Kidney capillary endothelial cell (primary cell): Measurements from ENCODE around the gene SCAMP2.
"Not testable (repeated sequence)": the region's sequence is repeated elsewhere in the genome, so short reads cannot be mapped to it uniquely, and the experiment has no call there.

ENCODE experiments used
- DNase-seq: peaks from one replicate; pipeline ENCODE4 v3.0.0-alpha.2; 2018; ENCODE audit warnings: low spot score

The SCAMP2 gene

GRCh38 chr15:74889883-74890664 lies 16.9 kb upstream of the SCAMP2 start, which contains the start of gene MPI:
MPI (plus strand) TSS chr15:74890042; CDS start chr15:74890074, 32 bp downstream.
- DNase-seq = peak; percentile 61

GRCh38 chr15:74889390-74889882 lies 16.3 kb upstream of the SCAMP2 start:
- DNase-seq = peak; percentile 36

DNA sequence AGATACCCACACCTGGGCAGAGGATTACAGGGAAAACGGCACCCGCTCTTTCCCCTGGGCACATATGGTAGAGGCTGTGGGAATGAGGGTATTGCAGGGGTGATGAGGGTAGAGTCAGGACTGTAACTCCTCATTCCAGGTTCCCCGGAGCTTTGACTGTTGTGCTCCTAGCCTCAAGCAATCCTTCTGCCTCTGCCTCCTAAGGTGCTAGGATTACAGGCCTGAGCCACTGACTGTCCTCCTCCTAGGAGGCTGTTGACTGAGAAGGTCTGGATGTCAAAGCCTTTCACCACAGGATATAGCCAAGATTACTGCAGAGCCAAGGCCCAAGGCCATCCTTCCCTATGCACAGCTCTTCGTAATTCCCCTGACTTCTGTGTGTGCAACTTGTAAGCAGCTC lies 15.6 kb upstream of the SCAMP2 start:
- DNase-seq = no peak

DNA sequence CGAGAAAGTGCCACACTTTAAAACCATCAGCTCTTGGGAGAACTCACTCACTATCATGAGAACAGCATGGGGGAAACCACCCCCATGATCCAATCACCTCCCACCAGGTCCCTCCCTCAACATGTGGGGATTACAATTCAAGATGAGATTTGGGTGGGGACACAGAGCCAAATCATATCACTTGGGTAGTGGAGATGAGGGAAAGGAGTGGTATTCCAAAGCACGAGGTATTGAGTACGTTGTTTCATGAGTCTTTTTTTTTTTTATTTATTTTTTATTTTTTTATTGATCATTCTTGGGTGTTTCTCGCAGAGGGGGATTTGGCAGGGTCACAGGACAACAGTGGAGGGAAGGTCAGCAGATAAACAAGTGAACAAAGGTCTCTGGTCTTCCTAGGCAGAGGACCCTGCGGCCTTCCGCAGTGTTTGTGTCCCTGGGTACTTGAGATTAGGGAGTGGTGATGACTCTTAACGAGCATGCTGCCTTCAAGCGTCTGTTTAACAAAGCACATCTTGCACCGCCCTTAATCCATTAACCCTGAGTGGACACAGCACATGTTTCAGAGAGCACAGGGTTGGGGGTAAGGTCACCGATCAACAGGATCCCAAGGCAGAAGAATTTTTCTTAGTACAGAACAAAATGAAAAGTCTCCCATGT lies 14.5 kb upstream of the SCAMP2 start:
- not testable (repeated sequence) for DNase-seq

DNA sequence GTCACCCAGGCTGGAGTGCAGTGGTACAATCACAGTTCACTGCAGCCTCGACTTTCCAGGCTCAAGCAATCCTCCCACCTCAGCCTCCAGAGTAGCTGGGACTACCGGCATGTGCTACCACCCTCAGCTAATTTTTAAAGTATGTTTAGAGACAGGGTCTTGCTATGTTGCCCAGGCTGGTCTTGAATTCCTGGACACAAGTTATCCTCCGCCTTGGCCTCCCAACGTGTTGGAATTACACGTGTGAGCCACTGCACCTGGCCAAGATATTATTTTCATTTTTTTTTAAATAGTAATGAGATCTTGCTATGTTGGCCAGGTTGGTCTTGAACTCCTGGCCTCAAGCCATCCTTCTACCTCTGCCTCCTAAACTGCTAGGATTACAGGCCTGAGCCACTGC lies 12.3 kb upstream of the SCAMP2 start:
- DNase-seq = no peak

GRCh38 chr15:74884428-74885223 lies 11.5 kb upstream of the SCAMP2 start:
- no peak for DNase-seq

- DNase-seq = no peak
These were observed 9.4 kb upstream of the SCAMP2 start for GRCh38 chr15:74882528-74882927.

GRCh38 chr15:74878273-74878672 lies 5.1 kb upstream of the SCAMP2 start:
- no peak for DNase-seq

GRCh38 chr15:74873756-74874424 lies 725 bp upstream of the SCAMP2 start:
- no peak for DNase-seq

DNA sequence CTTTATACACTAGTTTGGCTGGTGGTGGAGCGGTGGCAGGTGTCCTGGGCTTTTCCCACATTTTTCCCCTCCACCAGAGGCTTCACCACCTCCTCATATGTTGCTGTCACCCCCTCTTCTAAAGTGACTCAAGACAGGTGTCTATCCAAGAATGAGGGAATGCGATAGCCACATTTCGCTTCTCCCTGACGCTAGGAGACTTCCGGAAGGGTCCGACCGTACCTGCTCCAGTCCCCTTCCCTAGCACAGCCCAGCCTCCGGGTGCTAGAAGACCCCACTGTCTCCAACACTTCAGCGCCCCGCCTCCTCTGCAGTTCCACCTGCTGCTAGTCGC lies 496 bp downstream of the SCAMP2 start:
- no peak for DNase-seq

- peak; percentile 13 for DNase-seq
These were observed 2.5 kb downstream of the SCAMP2 start for GRCh38 chr15:74870436-74871215.

GRCh38 chr15:74869726-74870407 lies 3.3 kb downstream of the SCAMP2 start:
- DNase-seq = peak; percentile 87

GRCh38 chr15:74869372-74869725 lies 3.8 kb downstream of the SCAMP2 start:
- no peak for DNase-seq

DNA sequence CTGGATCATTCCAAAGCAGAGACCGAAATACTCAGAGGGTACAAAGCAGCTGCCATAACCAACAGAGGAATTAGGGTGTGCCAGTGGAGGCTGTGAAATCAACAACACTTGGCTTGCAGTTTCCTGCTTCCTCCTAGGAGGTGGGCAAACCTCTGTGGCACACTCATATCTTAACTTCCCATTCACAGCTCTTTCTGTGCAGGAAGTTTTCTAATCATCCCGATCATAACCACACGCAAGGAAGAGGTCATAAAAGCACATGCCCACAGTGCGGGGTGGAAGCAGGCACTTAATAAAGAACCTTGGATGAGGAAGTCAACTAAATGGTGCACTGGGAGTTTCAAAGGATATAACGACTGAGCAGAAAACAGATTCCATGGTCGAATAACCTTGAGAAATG lies 5.1 kb downstream of the SCAMP2 start:
- no peak for DNase-seq

GRCh38 chr15:74867466-74868038 lies 5.6 kb downstream of the SCAMP2 start:
- DNase-seq = no peak

DNA sequence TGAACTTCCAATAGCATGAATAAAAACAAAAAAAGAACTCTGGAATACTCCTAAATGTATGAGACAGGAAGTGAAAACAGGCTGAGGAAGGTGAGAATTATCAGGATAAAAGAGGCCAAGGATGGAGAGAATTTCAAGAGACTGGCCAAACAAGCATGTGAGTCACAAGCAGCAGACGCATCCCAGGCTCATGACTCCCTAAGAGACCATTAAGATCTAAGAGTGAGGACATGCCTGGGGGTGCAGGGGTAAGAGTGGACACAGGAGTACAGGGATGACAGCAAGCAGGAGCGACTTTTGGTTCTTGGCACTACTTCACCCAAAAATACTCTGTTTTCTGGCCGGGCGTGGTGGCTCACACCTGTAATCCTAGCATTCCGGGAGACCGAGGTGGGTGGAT lies 7.1 kb downstream of the SCAMP2 start:
- no peak for DNase-seq

GRCh38 chr15:74865316-74865715 lies 7.8 kb downstream of the SCAMP2 start:
- no peak for DNase-seq

- no peak for DNase-seq
These were observed 8.9 kb downstream of the SCAMP2 start for GRCh38 chr15:74864296-74864695.

- no peak for DNase-seq
These were observed 9.7 kb downstream of the SCAMP2 start for GRCh38 chr15:74863239-74864056.

DNA sequence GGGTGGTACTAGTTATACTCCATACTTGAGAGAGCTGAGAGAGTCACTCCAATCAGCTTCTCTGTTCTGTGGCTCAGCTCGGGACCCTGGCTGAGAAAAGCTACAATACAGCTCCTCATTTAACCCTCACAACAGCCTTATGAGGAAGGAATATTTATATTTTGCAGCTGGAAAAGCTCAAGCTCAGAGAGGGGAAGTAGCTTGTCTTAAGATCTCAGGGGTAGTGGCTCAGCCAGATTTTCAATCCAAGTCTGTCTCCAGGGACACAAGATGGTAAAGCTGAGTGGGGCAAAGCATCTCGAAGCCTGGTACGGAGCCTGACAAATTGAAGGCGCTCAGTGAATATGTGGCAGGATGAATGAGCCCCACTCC lies 14.8 kb downstream of the SCAMP2 start:
- no peak for DNase-seq
